Raji (cell line): Measurements from ENCODE around the gene YPEL4.

Experiments used
- POLR2A ChIP-seq: IDR thresholded peaks from 2 replicates; pipeline ENCODE4 v1.6.1; 2011; ENCODE audit warnings: low read depth, low read length, control low read depth; ENCODE audit not compliant: insufficient read depth

The YPEL4 gene

GRCh38 chr11:57653163-57653562, 3.5 kb upstream of the YPEL4 start:
- TF ChIP-seq POLR2A, result no peak

- no peak for TF ChIP-seq POLR2A
These were observed 3.0 kb upstream of the YPEL4 start for GRCh38 chr11:57652662-57653061.

GRCh38 chr11:57651408-57651807, 1.7 kb upstream of the YPEL4 start:
- TF ChIP-seq POLR2A, result no peak

DNA sequence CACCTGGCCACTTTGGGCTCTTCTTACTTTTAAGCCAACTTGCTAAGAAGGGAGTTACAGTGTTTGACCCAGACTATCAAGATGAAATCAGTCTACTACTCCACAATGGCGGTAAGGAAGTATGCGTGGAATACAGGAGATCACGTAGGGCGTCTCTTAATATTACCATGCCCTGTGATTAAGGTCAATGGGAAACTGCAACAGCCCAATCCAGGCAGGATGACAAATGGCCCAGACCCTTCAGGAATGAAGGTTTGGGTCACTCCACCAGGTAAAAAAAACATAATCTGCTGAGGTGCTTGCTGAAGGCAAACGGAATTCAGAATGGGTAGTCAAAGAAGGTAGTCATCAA, 1.0 kb upstream of the YPEL4 start:
- TF ChIP-seq POLR2A, result no peak

- no peak for TF ChIP-seq POLR2A
These were observed 644 bp downstream of the YPEL4 start for GRCh38 chr11:57648801-57649735.

GRCh38 chr11:57647960-57648800, 1.5 kb downstream of the YPEL4 start:
- TF ChIP-seq POLR2A, result no peak

DNA sequence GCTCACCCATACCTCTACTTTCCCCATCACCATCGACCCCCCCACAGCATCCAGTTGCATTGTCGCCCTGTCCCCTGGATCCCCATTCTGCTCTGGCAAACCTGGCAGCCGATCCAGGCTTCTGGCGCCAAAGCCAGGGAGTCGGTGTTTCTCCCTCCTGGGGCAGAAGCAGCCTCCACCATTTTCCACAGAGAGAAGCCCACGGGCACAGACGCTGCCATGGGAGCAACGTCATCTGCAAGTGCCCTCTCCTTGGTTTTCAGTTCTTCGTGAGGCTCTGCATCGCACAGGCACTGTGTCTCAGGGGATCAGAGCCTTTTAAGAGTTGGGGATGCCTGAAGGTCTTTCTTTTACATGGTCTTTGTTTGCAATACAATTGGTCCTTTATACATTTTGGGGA, 2.3 kb downstream of the YPEL4 start:
- no peak for TF ChIP-seq POLR2A

DNA sequence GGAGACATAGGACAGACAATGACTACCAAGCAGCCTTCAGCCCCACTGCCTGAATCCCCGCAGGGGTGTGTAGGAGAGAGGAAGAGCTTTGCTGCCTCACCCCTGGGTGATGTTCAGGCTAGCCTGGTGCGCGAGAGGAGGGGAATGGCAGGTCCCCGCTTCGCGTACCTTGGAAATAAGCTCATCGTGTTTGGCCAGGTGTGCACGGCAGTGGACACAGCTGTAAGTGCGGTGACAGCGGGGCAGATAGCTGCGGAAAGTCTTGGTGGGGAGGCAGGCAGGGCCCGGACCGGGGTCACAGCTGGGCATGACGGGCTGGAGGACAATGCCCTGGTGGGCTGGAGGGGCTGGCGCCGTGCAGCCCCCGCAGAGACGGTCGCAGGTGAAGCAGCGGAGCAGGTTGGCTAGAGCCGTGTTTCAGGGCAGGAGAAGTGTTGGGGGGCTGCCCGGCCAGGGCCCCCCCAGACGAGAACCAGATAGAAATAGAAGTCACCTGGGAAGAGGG, 2.9 kb downstream of the YPEL4 start:
- no peak for TF ChIP-seq POLR2A

- no peak for TF ChIP-seq POLR2A
These were observed 3.4 kb downstream of the YPEL4 start for GRCh38 chr11:57646194-57646798.

GRCh38 chr11:57645689-57646085, 4.0 kb downstream of the YPEL4 start:
- no peak for TF ChIP-seq POLR2A

- TF ChIP-seq POLR2A, result no peak
These were observed 4.7 kb downstream of the YPEL4 start for GRCh38 chr11:57644748-57645688.

DNA sequence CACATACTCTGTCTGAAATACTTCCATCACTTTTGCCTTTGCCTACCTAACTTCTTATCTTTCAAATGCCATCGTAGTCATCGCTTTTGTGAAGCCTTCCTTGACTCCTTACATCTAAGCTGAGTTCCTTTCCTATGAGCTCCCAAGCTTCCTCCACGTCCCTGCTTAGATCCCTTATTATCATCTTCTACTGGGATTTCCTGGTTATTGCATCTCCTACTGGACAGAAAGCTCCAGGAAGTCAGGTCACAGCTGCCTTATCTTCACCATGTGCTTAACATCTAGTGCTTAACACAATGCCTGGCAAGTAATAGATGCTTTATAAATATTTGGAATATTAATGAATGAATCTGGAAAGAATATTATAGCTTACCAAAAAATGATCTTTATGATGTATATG, 5.9 kb downstream of the YPEL4 start:
- no peak for TF ChIP-seq POLR2A

DNA sequence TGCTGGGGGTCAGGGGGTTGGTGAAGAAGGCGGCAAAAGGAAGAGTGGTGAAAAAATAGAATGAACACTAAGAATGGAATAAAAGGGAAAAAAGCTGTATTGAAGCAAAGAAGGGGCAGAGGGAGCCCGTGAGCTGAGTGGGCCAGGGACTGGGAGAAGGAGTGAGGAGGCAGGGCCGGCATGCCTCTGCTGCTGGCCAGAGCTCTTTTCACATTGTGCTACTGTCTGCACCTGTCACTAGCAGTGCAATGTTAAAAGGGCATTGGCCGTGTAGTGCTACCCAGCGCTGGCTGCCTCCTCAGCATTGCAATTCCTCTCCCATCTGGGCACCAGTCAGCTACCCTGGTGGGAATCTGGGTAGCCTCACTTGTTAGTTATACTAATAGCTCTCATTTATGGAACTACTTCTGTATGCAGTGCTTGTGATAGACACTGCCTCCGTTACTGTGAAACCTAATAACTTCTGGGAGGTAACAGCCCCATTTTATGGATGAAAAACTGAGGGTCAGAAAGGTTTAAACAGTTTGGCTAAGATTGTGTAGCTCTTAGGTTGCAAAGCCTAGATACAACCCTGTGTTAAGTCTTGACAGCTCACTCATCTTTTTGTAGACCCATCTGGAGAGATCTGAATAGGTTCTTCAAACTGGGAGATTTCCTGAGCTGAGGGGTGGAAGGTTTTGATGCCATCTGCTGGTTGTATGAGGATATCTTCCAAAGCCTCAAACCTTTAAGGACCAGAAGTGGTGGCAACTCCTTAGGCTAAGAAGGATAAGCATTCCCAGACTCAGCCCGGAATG, 8.5 kb downstream of the YPEL4 start:
- TF ChIP-seq POLR2A, result no peak

DNA sequence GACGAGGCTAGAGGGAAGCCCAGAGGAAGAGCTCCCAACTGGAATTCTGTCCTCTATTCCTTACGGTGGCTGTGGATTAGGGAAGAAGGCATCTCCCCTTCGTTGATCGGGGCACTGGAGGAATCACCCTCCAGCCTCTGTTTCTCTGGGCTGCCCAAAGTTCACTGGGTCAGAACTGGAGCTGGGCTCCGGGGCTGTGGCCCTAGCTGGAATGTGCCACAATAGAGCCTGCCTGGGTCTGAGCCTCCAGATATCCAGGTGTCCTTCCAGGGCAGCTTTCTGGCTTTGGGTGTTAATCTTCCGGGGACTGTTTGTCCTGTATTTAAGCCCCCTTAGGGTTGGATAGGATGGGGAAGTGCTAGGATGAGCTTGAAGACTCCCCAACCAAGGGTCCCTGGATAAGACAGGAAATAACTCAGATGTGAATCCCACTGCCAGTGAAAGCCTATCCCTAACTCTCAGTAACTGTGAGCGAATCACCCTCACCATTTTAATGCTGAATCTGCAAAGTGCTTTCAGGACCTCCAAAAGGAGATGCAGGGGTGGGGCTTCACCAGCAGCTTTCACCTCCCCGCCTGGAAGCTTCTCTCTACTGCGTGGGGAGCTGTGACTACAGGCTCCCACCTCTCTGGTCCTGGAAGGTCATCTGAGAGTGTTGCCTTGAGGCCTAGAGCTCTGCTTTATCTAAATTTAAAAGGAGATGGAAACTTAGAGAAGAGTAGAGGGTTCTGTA, 9.5 kb downstream of the YPEL4 start:
- no peak for TF ChIP-seq POLR2A
